ENCODE data around the gene AGAP1.

Gene AGAP1

DNA sequence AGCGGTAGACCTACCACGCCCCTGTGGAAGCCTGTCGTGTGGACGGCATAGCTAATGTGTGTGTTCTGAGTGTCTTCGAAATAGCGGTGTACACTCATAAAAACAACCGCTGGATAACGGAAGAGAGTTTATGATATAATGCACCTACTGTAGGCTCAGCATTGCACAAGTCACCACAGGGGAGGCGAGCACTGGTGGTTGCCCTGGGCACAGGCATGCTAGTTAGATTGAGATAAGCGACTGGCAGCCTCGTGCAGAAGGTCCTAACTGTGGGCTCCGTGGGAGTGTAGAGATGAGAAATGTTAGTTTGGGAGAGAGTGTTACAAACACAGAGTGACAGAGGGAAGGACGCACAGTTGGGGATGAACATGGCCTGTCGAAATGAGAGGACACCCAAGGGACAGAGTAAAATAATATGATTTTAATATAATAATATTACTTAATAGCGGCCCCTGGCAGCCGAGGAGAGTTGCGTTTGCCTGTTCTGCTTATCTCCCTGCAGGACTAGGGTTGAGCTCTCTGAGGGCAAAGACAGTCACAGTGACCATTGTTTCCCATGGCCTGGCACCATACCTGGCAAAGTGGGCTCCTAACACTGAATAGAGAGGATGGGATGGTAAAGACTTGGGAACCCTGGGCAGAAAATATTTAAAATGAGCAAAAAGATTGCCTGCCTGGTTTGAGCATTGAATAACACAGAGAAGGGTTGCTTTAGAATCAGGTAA is 470.2 kb downstream of the AGAP1 start:
- DNase-seq (ENCODE audit: low read depth in 2 of 2): no peak

DNA sequence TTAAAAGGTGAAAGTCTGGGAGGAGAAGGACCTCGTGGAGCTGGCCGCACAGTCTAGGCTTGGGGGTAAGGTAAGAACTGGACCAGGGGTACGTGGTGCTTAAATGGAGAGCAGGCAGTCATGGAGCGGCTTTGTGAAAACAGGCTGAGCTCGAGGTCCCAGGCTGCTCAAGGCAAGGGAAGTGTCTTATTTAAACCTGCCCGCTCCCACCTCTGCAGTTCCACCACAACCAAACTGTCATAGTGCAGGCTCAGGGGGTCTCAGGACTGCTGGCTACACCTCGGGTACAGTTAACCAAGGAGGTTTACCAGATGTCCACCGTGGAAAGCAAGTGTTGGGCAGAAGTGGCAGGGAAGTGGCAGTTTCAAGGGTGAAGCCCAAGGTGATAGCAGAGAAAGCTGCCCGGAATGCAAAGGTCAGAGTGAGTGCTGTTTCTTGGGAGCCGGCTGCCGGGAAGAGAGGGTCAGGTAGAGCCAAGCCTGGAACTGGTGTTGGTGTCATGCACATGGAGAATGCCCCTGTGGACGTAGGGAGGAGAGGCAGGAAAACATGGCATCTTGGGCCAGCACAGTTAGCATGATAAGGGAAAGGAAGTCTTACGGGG is 471.0 kb downstream of the AGAP1 start:
- DNase-seq (ENCODE audit: low read depth in 2 of 2): no peak

DNA sequence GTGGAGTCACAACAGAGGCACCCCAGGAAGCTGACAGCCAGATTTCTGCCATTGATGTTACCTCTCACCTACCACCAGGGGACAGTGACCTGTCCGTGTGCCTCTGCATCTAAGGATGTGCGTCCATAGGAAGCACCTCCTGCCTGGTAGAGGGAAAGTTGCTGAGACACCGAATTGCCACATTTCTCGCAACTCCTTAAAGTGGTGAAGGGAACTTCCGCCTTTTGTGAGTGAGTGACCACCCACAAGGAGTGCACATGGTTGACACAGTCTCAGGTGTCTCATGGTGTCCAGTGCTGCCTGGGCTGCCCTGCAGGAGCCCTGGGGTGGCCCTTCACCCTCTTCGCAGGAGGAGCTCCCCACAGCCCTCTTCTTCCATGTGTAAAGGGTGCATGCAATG is 472.6 kb downstream of the AGAP1 start:
- DNase-seq (ENCODE audit: low read depth in 2 of 2): no peak

DNA sequence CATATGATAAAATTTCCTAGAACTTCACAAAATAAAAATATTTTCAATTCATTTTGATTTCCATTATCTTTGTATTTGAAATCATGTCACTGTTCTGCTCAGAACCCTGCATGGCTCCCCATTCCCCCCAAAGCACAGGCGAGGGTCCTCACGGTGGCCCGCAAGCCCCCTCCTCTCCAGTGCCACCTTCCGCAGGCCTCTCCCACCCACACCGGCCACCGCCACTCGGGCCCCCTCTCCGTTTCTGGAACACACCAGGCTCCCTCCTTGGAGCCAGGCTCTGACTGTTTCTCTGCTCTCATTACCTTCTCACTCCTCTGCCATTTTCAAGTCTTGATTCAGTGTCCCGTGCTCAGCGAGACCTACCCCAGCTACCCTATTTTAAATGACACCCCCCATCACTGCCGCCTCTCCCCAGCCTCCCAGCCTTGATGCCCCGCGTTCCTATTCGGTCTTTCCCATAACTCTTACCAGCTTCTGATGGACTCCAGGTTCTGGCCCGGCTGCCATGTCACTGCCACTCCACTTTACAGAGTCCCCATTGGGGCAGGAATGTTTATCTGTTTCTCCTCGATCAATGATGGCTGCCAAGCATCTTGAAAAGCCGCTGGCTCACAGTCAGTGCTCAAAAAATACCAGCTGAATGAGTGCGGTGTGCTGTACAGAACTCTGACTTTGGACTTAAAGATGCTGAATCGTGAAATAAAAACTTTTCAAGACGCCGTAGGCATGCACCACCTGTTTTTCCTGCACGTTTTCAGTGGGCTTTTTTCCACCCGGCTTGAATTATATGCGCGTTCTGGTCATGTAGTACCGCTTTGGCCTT is 473.3 kb downstream of the AGAP1 start:
- DNase-seq (ENCODE audit: low read depth in 2 of 2): no peak

DNA sequence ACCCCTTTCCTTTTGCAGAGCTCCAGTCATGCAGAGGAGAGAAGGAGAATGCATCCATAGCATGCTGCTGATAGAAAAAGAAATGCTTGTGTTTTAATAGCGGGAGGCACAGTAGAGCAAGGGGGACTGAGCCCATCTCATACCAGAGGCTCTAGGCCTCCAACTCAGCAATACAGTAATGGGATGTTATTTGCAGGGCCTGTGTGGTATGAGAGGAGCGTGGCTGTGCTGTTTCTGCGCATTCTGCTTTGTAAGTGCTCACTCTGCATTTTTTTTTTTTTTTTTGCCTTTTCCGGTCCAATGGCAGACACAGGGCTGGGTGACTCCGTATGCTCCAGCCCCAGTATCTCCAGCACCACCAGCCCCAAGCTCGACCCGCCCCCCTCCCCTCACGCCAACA is 474.3 kb downstream of the AGAP1 start:
- no peak for DNase-seq (ENCODE audit: low read depth in 2 of 2)

DNA sequence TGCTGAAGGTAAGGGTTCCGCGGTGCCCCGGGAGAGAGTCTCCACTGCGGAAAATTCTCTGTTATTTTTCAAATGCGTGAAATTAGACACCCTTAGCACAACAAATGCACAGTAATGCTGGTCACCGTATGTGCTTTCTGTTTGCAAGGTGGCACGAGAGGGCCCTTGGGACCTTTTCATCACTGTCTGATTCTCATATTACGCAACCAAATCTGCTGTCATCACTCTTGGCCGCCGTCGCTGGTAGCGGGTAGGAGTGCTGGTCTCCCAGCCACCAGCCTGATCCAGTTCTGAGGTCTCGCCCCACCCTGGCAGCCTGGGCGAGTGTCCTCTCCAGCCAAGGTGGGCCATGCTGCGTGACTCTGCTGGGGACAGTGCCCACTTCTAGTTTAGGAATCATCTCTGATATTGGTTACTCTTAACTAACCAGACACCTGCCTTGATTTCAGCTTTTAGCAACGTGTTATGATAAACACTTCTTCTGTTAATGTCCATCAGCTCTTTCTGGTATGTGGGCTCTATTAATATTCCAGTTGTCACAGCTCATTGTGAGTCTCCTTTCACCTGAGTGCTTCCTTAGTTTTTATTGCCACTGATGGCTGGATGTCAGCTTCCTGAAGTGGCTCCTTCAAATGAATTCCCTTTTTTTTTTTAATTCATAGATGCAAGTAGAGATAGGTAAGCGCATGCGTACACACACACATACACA is 474.9 kb downstream of the AGAP1 start:
- DNase-seq (ENCODE audit: low read depth in 2 of 2): no peak

DNA sequence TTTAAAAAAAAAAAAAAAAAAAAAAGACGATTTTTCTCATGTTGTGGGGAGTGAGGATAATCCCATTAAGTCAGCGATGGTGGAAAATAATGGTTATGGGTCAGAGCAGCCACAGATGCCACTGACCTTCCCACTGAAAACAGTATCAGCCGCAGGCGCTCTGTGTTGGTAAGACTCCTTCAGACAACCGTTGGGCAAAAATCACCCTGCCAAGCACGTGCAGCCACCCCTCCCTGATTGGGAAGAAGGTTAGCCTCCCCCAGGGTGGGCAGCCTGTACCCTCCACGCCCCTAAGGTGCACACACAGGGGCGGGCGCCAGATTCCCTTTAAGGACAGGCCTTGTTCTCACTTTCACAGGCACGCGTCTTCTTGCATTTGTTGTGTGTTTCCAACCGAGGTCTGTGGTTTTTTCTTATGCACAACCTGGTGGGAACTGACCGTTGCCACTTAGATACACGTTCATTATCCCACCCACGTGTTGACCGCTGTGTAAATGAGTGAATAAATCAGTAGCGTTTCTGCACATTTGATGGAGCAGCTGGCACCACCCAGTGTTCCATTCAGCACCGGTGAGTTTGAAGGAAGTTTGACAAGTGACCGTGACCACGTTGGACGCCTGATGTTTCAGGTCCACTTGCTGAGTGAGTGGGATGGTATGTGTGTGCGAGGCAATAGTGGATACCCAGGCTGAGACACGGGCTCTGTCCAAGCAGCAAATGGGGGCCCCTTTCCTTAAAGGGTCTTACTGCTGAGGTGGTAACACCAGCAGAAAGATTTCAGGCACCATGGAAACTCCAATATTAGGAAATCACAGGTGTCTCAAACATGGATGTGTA is 476.6 kb downstream of the AGAP1 start:
- DNase-seq (ENCODE audit: low read depth in 2 of 2): no peak

DNA sequence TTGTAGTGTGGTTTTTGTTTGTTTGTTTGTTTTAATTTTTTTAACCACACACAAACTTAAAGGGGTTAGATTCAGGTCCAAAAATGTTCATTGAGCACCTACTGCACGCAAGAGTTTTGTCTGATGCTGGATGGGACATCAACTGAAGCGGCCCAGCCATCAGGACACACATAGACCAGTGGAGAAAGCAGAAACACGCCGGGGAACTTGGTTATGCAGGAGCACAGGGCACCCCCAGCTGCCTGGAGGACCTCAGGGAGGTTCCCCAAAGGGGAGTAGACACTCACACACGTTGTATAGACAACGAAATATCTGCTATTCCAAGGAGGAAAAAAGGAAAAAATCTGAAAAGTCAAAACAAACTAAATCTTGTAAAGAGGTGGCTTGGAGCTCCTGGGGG is 482.7 kb downstream of the AGAP1 start:
- DNase-seq (ENCODE audit: low read depth in 2 of 2): no peak

DNA sequence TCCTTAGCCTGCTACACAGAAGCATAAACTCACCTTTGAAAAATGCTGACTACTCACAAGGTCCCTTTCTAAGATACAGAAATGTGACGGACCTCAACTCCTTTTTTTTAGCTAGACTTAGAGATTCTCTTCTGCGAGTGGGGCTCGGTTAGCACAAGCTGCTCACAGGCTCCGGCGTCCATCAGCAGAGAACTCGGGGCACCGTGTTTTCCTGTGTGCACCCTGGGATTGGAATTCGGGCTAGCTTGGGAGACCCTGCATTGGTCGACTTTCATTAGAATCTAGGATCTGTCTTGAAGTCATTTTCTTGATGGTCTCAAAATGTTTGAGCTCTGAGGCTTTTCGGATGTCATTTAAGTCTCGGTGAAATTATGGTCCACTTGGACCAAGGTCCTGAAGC is 483.1 kb downstream of the AGAP1 start:
- DNase-seq (ENCODE audit: low read depth in 2 of 2): no peak

DNA sequence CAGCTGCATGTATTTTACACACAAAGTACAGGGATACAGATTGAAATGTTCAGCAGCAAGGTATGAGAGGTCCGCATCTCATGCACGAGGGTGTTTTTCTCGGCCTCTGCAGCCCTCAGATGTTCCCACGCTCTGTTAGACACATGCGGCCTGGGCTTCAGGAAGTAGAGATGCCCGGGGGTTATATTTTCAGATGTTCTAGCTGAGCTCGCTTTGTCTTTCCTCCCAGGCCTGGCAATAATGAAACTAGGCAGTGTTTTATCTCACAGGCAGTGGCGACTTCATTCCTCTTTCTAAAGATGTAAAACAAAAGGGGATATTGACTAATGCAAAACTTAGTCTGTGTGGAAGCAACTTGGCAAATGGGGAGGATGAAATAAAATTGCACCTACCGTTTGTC is 483.6 kb downstream of the AGAP1 start:
- DNase-seq (ENCODE audit: low read depth in 2 of 2): no peak

DNA sequence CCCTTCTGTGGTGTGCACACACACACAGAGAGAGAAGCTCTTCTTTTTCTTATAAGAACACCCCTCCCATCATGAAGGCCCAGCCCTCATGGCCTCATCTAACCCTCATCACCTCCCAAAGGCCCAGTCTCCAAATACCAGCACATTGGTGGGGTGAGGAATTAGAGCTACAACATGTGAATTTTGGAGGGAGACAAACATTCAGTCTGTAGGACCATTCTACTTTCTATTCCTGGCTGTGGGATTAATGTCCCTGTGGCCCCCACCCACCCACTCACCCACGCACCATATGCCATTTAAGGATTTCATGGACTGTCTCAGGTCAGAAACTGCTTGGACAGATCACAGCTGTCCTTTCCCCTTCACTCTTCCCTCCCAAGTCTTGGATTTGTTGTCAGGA is 484.2 kb downstream of the AGAP1 start:
- no peak for DNase-seq (ENCODE audit: low read depth in 2 of 2)

DNA sequence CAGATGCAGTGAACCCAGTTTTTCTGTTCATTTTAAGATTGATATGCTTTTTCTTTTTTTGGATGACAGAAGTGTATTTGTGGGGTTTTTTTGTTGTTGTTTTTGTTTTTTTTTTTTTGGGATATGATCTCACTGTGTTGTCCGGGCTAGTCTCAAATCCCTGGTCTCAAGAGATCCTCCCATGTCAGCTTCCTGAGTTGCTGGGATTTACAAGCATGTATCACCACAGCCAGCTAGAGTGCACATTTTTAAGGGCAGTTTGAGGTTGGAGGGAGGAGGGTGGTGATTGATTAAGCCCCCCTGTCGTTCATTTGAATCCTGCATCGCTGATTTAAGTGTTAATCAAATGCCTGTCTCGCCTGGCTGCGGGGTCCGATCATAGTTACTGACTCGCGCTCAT is 485.2 kb downstream of the AGAP1 start:
- no peak for DNase-seq (ENCODE audit: low read depth in 2 of 2)

DNA sequence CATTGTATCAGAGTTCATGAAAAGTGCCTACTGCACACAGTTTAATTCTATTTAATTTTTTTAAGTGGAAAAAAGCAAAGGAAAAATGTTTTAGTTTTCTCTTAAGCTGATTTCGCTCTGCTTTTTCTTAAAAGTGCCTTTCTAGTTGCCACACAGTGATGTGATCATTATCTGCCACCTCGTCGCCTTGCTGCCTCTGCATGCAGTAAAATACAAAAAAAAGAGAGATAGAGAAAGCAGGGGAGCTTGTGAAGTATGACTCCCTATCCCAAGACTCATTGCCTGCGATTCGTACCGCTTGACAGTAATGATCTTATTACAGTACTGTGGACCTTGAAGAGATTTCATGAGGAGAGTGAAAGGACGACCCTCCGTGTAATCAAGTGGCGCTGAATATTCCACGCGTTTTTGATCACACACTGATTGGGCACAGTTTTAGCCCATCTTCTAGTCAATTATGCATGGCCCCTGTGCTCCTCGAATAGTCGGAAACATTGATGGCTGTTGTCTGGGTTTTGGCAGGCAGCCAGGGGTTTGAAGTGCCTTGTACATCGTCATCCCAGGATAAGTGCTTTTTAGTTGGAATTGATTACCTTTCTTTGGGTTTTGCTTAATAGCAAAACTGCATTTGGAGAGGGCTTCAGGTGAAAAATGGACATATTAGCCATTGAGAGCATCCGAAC is 486.1 kb downstream of the AGAP1 start:
- DNase-seq (ENCODE audit: low read depth in 2 of 2): no peak

DNA sequence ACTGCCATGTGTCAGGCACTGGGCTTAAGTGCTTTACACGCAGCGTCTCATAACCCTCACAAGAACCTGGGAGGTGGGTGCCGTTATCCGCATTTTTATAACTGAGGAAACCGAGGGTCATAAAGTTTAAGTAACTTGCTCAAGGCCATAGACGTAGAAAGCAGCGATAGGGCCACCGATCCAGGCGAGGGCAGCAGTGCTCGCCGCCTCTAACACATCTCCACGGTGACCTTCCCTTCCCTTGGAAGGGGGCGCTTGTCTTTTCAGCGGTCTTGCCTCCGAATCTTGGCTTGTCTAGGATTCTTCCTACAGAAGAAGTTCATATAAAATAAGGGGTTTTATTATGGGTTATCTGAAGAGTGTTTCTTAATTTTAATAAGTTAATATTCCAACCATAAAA is 487.8 kb downstream of the AGAP1 start:
- no peak for DNase-seq (ENCODE audit: low read depth in 2 of 2)

DNA sequence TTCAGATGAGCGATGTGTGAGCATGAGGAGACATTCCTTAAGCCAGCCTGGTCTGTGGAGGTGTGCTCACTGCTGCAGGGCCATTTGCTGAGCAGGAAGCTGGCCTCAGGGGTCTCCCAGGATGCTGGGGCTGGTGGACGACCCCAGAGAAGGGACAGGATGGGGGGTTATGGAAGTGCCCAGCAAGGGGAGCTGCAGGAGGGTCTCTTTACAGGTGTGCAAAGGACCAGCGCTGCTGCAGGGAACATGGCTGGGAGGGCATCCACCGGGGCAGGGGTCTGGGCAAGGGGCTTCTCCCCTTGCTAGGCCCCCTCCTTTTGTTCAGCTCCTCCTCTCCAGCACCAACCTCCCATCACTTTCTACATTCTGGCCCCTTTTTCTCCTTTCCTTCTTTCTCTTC is 489.2 kb downstream of the AGAP1 start:
- no peak for DNase-seq (ENCODE audit: low read depth in 2 of 2)

DNA sequence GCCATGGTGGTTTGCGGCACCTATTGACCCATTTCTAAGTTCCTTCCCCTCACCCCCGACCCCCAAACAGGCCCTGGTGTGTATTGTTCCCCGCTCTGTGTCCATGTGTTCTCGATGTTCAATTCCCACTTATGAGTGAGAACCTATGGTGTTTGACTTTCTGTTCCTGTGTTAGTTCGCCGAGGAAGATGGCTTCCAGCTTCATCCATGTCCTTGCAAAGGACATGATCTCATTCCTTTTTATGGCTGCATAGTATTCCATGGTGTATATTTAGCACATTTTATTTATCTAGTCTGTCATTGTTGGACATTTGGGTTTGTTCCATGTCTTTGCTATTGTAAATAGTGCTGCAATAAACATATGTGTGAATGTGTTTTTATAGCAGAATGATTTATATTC is 490.7 kb downstream of the AGAP1 start:
- no peak for DNase-seq (ENCODE audit: low read depth in 2 of 2)

DNA sequence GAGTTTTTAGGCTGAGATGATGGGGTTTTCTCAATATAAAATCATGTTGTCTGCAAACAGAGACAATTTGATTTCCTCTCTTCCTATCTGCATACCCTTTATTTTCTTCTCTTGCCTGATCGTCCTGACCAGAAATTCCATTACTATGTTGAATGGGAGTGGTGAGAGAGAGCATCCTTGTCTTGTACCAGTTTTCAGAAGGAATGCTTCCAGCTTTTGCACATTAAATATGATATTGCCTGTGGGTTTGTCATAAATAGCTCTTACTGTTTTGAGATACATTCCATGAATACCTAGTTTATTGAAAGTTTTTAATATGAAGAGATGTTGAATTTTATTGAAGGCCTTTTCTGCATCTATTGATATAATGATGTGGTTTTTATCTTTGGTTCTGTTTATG is 492.5 kb downstream of the AGAP1 start:
- no peak for DNase-seq (ENCODE audit: low read depth in 2 of 2)

DNA sequence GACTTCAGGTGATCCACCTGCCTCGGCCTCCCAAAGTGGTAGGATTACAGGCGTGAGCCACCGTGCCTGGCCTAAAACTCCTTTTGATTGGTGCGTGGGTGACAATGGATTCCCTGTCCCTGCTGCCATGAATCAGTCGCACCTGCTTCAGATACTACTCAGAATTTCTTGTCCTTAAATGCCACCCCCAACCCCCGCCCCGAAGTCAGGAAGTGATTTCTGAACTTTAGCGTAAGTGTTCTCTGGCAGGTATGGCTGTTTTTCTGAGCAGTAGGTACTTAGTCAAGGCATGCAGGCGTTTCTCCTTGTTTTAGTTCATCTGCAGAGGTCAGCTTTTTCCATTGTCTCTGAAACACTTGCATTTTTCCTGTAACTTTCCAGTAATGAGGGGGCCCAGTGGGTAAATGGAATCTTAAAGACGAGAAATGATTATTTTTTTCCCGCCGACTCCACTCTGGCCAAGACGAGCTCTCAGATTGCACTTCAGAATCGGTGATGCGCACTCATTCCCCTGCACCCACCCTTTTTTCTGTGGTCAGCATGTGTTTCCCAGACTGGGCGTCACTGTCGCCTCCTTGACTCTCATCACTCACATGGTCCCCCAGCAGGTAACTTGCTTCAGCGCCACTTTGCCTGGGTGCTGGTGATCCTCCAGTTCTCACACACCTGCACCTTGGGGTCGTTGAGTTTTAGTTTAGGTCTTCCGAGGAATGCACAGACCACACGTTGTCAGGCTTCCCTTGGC is 494.6 kb downstream of the AGAP1 start:
- DNase-seq (ENCODE audit: low read depth in 2 of 2): no peak

DNA sequence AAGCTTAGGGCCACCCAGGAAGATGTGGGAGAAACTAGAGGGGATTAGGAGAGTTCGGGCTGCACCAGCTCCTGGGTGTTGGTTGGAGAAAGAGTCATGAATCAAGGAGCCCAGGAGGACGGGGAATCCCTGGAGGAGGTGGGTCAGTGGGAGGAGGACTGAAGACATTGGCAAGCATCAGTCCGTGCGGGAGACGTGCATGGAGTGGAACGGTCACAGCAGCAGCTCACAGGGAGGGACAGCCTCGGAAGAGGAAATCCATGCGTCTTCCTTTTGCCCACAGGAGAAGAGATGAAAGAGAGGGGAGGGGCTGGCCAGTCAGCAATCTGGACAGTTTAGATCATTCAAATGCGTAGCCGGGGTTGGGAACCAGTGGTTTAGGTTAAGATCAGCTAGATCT is 495.7 kb downstream of the AGAP1 start:
- DNase-seq (ENCODE audit: low read depth in 2 of 2): no peak

DNA sequence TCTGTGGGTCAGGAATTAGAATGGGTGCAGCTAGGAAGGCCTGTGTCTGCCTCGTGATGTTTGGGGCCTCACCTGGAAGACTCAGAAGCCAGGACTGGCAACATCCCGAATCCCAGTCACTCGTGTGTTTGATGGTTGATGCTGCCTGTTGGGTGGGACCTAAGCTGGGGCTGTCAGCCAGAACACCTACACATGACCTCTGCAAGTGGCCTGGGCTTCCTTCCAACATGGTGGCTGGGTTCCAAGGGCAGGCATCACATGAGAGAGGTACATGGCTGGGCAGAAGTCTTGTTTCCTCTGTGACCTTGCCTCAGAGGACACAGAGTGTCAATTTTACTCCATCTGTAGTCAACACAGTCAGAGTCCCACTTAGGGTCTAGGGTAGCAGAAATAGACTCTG is 496.5 kb downstream of the AGAP1 start:
- DNase-seq (ENCODE audit: low read depth in 2 of 2): no peak

Measured in stimulated activated CD4-positive, alpha-beta T cell treated with anti-CD3 and anti-CD28 coated beads, Interleukin-1b, Interleukin-23, amount 100 ng/mL, for 4 hours (primary cell).